HG03354 (cell line): Measurements from ENCODE around the gene RARB.

Experiments
- ATAC-seq: cut with Tn5 transposase; IDR thresholded peaks from one replicate; pipeline ENCODE4 v1.9.1; 2021; ENCODE audit warnings: mild to moderate bottlenecking; ENCODE audit not compliant: unreplicated experiment, poor library complexity, severe bottlenecking

The RARB gene

GRCh38 chr3:25463836-25464418, 35.9 kb downstream of the RARB start:
- ATAC-seq, result no peak

- no peak for ATAC-seq
These were observed 37.3 kb downstream of the RARB start for GRCh38 chr3:25465266-25465860.

GRCh38 chr3:25468866-25469319, 40.8 kb downstream of the RARB start:
- no peak for ATAC-seq

GRCh38 chr3:25469558-25469957, 41.5 kb downstream of the RARB start:
- no peak for ATAC-seq

GRCh38 chr3:25471081-25471768, 43.2 kb downstream of the RARB start:
- no peak for ATAC-seq

GRCh38 chr3:25472153-25472552, 44.1 kb downstream of the RARB start:
- no peak for ATAC-seq

- ATAC-seq, result no peak
These were observed 44.7 kb downstream of the RARB start for GRCh38 chr3:25472731-25473130.

GRCh38 chr3:25473246-25473645, 45.2 kb downstream of the RARB start:
- no peak for ATAC-seq

- no peak for ATAC-seq
These were observed 46.0 kb downstream of the RARB start for GRCh38 chr3:25474052-25474451.

- ATAC-seq, result no peak
These were observed 48.6 kb downstream of the RARB start for GRCh38 chr3:25476639-25477038.

GRCh38 chr3:25478211-25478757, 50.2 kb downstream of the RARB start:
- no peak for ATAC-seq

GRCh38 chr3:25478964-25479726, 51.1 kb downstream of the RARB start:
- no peak for ATAC-seq

- ATAC-seq, result no peak
These were observed 51.6 kb downstream of the RARB start for GRCh38 chr3:25479727-25480010.

- no peak for ATAC-seq
These were observed 52.7 kb downstream of the RARB start for GRCh38 chr3:25480811-25481210.

- ATAC-seq, result no peak
These were observed 53.3 kb downstream of the RARB start for GRCh38 chr3:25481386-25481785.

GRCh38 chr3:25483456-25483855, 55.4 kb downstream of the RARB start:
- ATAC-seq, result no peak

- no peak for ATAC-seq
These were observed 57.6 kb downstream of the RARB start for GRCh38 chr3:25485673-25486072.

- no peak for ATAC-seq
These were observed 58.9 kb downstream of the RARB start for GRCh38 chr3:25486932-25487331.

- ATAC-seq, result no peak
These were observed 62.0 kb downstream of the RARB start for GRCh38 chr3:25489858-25490593.

- no peak for ATAC-seq
These were observed 65.2 kb downstream of the RARB start for GRCh38 chr3:25493246-25493645.
